LNCAP (cell line): Measurements from ENCODE around the gene STIL.

Experiments used
- TF ChIP-seq, protein P1 (sequence below): fragments of 450-650 bp; IDR thresholded peaks from 2 replicates; pipeline ENCODE4 v1.5.1; 2017; ENCODE audit warnings: mild to moderate bottlenecking

STIL gene

GRCh38 chr1:47224676-47225399 lies 89.1 kb downstream of the STIL start:
- TF ChIP-seq, protein P1, sequence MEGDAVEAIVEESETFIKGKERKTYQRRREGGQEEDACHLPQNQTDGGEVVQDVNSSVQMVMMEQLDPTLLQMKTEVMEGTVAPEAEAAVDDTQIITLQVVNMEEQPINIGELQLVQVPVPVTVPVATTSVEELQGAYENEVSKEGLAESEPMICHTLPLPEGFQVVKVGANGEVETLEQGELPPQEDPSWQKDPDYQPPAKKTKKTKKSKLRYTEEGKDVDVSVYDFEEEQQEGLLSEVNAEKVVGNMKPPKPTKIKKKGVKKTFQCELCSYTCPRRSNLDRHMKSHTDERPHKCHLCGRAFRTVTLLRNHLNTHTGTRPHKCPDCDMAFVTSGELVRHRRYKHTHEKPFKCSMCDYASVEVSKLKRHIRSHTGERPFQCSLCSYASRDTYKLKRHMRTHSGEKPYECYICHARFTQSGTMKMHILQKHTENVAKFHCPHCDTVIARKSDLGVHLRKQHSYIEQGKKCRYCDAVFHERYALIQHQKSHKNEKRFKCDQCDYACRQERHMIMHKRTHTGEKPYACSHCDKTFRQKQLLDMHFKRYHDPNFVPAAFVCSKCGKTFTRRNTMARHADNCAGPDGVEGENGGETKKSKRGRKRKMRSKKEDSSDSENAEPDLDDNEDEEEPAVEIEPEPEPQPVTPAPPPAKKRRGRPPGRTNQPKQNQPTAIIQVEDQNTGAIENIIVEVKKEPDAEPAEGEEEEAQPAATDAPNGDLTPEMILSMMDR = no peak

GRCh38 chr1:47223921-47224675 lies 89.8 kb downstream of the STIL start:
- TF ChIP-seq, protein P1 = no peak

DNA sequence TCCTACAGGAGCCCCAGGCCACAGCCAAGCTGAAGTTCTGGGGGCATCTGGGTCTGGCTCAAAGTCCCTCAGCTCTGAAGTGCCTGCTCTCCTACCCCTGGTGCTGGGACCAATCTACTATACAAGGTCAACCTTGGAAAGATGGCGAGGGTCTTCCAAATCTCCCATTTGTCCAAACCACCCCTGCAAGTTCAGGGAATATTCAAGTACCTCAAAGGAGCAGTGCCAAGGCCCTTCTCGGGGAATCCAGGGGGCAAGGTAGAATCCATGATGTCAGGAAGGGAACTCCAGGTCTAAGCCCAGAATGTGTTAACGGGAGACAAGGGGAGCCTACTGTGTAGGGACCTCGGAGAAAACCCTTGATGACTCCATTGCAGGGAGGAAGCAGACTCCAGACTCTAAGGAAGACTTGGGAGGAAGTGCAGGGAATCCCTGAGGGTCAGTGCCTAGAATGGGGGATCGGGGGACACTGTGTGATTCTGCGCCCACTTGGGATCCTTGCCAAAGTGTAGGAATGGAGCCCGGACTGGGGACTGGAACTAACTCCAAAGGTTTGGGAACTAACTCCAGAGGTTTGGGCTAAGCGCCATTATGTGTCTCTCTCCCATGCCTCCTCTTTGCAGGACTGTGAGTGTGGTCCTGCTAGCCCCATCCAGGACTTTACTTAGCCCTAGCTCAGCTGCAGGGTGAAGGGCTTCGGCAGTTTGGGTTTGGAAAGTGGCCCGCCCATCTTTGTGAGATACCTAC lies 90.6 kb downstream of the STIL start:
- TF ChIP-seq, protein P1 = no peak

DNA sequence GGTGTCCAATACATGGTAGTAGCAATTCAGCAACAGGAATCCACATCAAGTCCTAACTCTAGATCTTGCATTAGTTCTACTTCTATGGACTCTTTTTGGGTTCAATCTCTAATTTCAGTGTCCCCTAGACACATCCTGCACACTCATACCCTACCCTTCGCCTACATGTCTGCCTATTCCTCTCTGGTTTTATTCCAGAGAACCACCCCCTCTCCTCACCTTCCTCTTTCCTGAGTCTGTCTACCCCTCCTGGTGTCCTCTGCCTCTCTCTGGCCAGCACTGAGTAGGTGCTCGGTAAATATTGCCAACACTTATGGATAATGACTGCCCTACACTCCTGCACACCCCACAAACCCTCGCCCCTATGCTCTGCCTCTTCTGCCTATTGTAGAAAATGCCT lies 91.5 kb downstream of the STIL start:
- TF ChIP-seq, protein P1 = no peak

DNA sequence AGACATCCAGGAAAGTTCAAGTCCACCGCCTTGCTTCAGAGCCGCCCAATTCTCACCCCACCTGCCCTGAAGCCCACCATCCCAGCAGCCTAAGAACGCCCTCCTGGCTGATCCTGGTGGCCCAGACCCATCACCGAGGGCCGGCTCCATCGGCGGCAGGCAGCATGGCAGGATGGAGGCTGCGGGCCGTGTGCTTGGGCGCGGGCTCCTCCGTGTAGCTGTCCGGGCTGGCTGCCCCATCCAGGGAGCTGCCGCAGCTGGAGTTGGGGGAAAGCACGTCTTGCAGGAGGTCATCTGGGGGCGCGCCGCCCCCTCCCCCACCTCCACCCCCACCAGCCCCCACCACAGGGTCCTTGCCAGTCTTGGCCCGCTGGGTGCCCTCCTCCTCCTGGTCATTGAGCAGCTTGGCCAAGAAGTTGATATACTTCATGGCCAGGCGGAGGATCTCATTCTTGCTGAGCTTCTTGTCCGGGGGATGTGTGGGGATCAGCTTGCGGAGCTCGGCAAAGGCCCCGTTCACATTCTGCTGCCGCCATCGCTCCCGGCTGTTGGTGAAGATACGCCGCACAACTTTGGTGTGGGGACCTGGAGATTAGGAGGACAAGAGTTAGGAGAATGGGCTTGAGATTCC lies 94.2 kb downstream of the STIL start:
- TF ChIP-seq, protein P1 = no peak

GRCh38 chr1:47219001-47219400 lies 94.9 kb downstream of the STIL start:
- TF ChIP-seq, protein P1 = no peak

GRCh38 chr1:47216278-47217059 lies 97.5 kb downstream of the STIL start:
- TF ChIP-seq, protein P1 = no peak
